Activated T-cell treated with anti-CD3 and anti-CD28 coated beads, Interleukin-2, amount 50 U/mL, for 72 hours (primary cell): Measurements from ENCODE around the gene RFK. TPM values are rescaled to one million over a fixed set of nuclear protein-coding genes. Genes with fewer than 3 reads are reported as not detected.

ENCODE experiments used
- ATAC-seq, 2 donors: fragments of 150-1000 bp; cut with Tn5 transposase; replicated peaks in 1 of 2; 2 replicates each; pipeline ENCODE4 v1.10.0; 2021; ENCODE audit warnings: moderate library complexity in 2 of 2, mild to moderate bottlenecking in 1 of 2
- DNase-seq, 2 donors: peaks; one replicate each; pipeline ENCODE4 v3.0.0; 2021 to 2022; ENCODE audit warnings: mixed read lengths in 1 of 2
- H3K27ac Mint-ChIP-seq: one replicate; pipeline ENCODE4 v1.8.0; 2022; ENCODE audit warnings: mild to moderate bottlenecking, moderate library complexity, mixed read lengths
- H3K27me3 Mint-ChIP-seq: one replicate; pipeline ENCODE4 v1.8.0; 2022; ENCODE audit warnings: low read depth, mixed read lengths
- H3K36me3 Mint-ChIP-seq, 2 donors: one replicate each; pipeline ENCODE4 v1.8.0; 2022; ENCODE audit warnings: mixed read lengths in 2 of 2, mild to moderate bottlenecking in 1 of 2; ENCODE audit not compliant: insufficient read depth in 2 of 2
- H3K4me1 Mint-ChIP-seq: one replicate; pipeline ENCODE4 v1.8.0; 2022; ENCODE audit warnings: low read depth, mixed read lengths
- H3K4me3 Mint-ChIP-seq, 2 donors: one replicate each; pipeline ENCODE4 v1.8.0; 2022; ENCODE audit warnings: mild to moderate bottlenecking in 2 of 2, mixed read lengths in 2 of 2, moderate library complexity in 2 of 2
- H3K9me3 Mint-ChIP-seq, 2 donors: one replicate each; pipeline ENCODE4 v1.8.0; 2022; ENCODE audit warnings: mixed read lengths in 2 of 2
- total RNA-seq, 2 donors: library from RNA; stranded (reverse); gene quantifications; one replicate each; pipeline ENCODE4 v1.2.3, GENCODE V29; 2022

The RFK gene
- total RNA-seq, 2 donors from 2014 or later, result 6.8 to 9.6 TPM

DNA sequence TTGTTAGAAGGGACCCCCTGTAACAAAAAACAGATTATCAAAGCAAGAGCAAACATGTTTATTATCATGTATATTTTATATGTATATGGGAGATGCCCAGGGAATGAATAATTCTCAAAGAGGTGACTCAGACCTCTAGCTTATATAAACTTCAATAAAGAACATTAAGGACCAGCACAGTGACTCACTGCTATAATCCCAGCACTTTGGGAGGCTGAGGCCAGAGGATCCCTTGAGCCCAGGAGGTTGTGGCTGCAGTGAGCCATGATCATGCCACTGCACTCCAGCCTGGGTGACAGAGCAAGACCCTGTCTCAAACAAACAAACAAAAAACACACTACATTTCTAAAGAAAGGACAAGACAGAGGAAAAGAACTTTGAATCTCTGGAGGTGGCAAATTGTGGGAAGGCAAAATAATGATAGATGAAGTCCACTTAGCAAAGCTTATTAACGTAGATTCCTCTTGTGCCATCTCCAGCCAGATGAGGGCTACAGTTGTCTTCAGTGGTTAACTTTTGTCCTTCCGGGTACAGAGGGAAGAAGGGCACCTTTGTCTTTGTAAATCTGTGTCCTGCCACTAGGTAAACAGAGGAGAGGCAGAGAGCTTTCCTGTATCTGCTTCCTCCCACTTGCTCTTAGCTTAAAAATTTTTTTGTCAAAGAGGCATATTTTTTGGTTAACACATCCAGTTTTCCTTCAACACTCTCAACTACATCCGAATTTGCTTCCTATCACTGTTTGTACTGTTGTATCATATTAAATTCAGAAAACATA lies 7.5 kb upstream of the RFK start:
- H3K27me3 Mint-ChIP-seq, result no peaks in the 10 kb centered on the region
- H3K27ac Mint-ChIP-seq, result no peak overlapping the region
- no peak overlapping the region for H3K4me3 Mint-ChIP-seq
- no peaks in the 10 kb centered on the region for H3K9me3 Mint-ChIP-seq
- H3K4me1 Mint-ChIP-seq, result peaks cover 34% of the 10 kb centered on the region
- ATAC-seq, result no peak
- no peak for DNase-seq
- no peaks in the 10 kb centered on the region for H3K36me3 Mint-ChIP-seq

DNA sequence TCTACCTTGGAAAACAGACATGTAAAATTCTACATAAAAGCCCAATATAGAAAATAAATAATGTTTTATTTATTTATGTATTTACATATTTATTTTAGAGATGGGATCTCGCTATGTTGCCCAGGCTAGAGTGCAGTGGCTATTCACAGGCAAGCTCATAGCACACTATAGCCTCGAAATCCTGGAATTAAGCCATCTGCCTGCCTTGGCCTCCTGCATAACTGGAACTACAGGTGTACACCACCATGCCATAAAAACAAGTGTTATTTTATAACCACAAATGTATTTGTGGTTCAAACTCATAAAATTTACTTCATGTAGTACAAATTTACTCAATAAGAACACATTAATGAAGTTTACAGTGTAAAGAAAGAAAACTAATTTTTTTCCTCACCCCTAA lies 7.0 kb upstream of the RFK start:
- H3K4me3 Mint-ChIP-seq, result no peak overlapping the region
- DNase-seq (no peak), ATAC-seq (no peak)
- H3K27ac Mint-ChIP-seq, result no peak overlapping the region
- no peaks in the 10 kb centered on the region for H3K36me3 Mint-ChIP-seq
- peaks cover 34% of the 10 kb centered on the region for H3K4me1 Mint-ChIP-seq
- no peaks in the 10 kb centered on the region for H3K27me3 Mint-ChIP-seq
- no peaks in the 10 kb centered on the region for H3K9me3 Mint-ChIP-seq

DNA sequence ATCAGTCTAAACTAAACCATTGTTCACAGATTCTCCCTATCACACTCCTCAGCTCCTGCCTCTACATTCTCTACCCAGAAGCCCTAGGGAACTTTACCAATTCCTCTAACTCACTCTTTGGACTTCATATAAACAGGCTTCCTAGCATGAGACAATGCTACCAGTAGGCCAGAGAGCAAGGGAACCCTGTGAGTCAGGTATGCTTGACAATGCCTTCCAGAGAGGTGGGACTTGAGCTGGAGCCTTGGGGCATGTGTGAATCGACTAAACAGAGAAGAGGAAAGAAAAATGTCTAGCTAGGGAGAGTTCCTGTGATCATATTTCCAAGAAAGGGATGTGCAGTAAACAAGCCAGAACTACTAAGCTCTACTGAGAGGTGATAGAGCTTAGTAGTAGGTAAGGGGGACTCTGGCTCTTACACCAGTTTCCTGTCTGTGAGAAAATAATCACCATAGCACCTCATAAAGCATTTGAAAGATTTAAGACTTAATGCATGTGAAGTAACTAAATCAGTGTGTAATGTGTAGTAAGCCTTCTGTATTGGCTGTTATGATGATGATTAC lies 6.4 kb upstream of the RFK start:
- no peak overlapping the region for H3K27ac Mint-ChIP-seq
- ATAC-seq (peak in 1 of 2 donors; percentile 47), DNase-seq (no peak)
- H3K9me3 Mint-ChIP-seq, result no peaks in the 10 kb centered on the region
- H3K36me3 Mint-ChIP-seq, result no peaks in the 10 kb centered on the region
- H3K4me1 Mint-ChIP-seq, result peaks cover 36% of the 10 kb centered on the region
- H3K27me3 Mint-ChIP-seq, result no peaks in the 10 kb centered on the region
- no peak overlapping the region for H3K4me3 Mint-ChIP-seq

DNA sequence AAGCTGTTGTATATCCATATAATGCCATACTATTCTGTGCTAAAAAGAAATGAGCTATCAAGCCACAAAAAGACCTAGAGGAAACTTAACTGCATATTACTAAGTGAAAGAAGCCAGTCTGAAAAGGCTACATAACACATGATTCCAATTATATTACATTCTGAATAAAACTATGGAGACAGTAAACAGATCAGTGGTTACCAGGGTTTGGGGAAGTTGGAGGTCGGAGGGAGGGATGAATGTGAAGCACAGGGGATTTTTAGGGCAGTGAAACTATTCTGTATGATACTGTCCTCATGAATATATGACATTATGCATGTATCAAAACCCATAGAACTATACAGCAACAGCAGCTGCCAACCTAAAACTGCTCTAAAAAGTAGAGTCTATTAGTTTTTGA lies 5.6 kb upstream of the RFK start:
- DNase-seq (no peak), ATAC-seq (no peak)
- H3K27me3 Mint-ChIP-seq, result no peaks in the 10 kb centered on the region
- H3K36me3 Mint-ChIP-seq, result no peaks in the 10 kb centered on the region
- H3K4me1 Mint-ChIP-seq, result peaks cover 44% of the 10 kb centered on the region
- no peaks in the 10 kb centered on the region for H3K9me3 Mint-ChIP-seq
- H3K4me3 Mint-ChIP-seq, result no peak overlapping the region
- H3K27ac Mint-ChIP-seq, result no peak overlapping the region

DNA sequence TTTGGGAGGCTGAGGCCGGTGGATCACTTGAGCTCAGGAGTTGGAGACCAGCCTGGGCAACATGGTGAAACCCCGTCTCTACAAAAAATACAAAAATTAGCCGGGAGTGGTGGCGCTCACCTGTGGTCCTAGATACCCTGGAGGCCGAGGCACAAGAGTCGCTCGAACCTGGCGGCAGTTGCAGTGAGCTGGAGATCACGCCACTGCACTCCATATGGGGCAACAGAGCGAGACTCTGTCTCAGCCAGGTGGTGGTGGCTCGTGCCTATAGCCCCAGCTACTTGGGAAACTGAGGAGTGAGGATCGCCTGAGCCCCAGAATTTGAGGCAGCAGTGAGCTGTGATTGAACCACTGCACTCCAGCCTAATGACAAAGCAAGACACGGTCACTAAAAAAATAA lies 2.4 kb upstream of the RFK start:
- DNase-seq (no peak), ATAC-seq (no peak)
- H3K4me1 Mint-ChIP-seq, result peaks cover 35% of the 10 kb centered on the region
- no peaks in the 10 kb centered on the region for H3K27me3 Mint-ChIP-seq
- H3K36me3 Mint-ChIP-seq, result peaks cover 7 to 12% of the 10 kb centered on the region in 2 donors
- H3K9me3 Mint-ChIP-seq, result peaks cover 1% of the 10 kb centered on the region in 2 donors
- no peak overlapping the region for H3K27ac Mint-ChIP-seq
- H3K4me3 Mint-ChIP-seq, result no peak overlapping the region

DNA sequence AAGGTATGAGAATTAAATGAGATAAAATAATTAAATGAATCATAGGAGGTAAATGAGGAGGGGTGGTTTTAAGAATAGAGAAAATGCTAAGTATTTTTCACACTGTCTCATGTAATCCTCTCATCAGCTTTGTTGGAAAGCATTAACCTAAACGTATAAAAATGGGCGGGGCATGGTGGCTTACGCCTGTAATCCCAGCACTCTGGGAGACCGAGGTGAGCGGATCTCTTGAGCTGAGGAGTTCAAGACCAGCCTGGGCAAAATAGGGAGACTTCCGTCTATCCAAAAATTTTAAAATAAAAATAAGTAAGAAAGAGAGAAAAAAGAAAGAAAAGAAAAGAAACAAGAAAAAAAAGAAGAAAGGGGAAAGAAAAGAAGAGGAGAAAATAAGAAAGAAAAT lies 1.9 kb upstream of the RFK start:
- Mint-ChIP-seq H3K4me1 (peaks cover 34% of the 10 kb centered on the region), H3K27me3 (no peaks in the 10 kb centered on the region), H3K9me3 (peaks cover 1% of the 10 kb centered on the region in 2 donors), H3K27ac (no peak overlapping the region), H3K36me3 (peaks cover 8 to 12% of the 10 kb centered on the region in 2 donors), H3K4me3 (no peak overlapping the region)
- DNase-seq, result no peak
- no peak for ATAC-seq

DNA sequence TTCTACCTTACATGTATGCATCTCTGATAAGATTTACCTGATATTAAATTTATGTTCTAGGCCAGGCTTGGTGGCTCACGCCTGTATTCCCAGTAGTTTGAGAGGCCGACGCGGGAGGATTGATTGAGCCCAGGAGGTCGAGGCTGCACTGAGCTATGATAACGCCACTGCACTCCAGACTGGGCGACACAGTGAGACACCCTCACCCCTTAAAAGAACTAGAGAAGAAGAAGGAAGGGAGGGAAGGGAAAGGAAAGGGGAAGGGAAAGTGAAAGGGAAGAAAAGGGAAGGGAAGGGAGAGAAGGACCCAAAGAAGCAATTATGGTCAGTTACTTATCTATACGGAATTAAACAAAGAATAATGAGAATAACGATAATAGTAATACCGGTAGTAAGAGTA lies 1.2 kb upstream of the RFK start:
- peaks cover 34% of the 10 kb centered on the region for H3K4me1 Mint-ChIP-seq
- no peaks in the 10 kb centered on the region for H3K27me3 Mint-ChIP-seq
- H3K9me3 Mint-ChIP-seq, result peaks cover 1% of the 10 kb centered on the region in 2 donors
- ATAC-seq (no peak), DNase-seq (no peak)
- no peak overlapping the region for H3K27ac Mint-ChIP-seq
- H3K4me3 Mint-ChIP-seq, result peak overlapping the region; percentile 98 to 99
- H3K36me3 Mint-ChIP-seq, result peaks cover 9 to 12% of the 10 kb centered on the region in 2 donors

DNA sequence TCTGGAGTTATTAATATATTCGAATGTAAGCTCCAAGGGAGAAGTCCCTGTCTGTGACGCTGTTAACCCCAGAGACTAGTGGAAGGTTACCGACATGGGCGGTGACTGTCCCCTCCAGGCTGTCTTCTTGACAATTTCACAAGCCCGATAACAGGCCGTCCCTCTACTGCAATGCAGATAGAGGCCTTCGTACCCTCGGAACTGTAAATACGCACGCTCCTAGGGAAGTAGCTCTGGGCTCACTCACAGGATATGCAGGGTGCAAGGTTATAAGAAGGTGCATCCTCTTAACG lies 680 bp upstream of the RFK start:
- Mint-ChIP-seq H3K4me1 (peaks cover 29% of the 10 kb centered on the region), H3K27me3 (no peaks in the 10 kb centered on the region), H3K4me3 (peak overlapping the region; percentile 98 to 99), H3K9me3 (peaks cover 1% of the 10 kb centered on the region in 2 donors), H3K36me3 (peaks cover 9 to 12% of the 10 kb centered on the region in 2 donors), H3K27ac (peak overlapping the region; percentile 100)
- DNase-seq, result peak; percentile 55 to 59
- ATAC-seq, result peak; percentile 65 to 66

DNA sequence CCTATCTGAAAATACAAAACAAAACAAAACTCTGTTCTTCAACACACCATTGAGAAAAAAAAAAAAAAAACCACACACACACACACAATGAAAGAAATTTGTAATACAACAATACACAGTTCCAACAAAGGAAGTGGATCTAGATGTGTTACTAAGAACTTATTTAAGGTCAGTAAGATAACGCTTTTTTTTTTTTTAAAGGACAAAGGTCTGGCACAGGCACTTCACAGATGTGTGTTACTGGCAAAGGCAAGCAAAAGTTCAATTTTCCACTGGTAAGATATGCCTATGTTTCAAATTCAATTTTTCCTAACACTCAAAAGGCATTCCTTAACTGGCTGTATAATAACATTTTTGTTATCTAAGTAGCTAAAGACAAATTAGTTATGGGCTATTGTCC lies 3.6 kb downstream of the RFK start:
- Mint-ChIP-seq H3K4me3 (no peak overlapping the region), H3K36me3 (peaks cover 11 to 12% of the 10 kb centered on the region in 2 donors), H3K27ac (no peak overlapping the region), H3K4me1 (peaks cover 34% of the 10 kb centered on the region), H3K27me3 (no peaks in the 10 kb centered on the region), H3K9me3 (peaks cover 1% of the 10 kb centered on the region in 2 donors)
- no peak for ATAC-seq
- DNase-seq, result no peak

DNA sequence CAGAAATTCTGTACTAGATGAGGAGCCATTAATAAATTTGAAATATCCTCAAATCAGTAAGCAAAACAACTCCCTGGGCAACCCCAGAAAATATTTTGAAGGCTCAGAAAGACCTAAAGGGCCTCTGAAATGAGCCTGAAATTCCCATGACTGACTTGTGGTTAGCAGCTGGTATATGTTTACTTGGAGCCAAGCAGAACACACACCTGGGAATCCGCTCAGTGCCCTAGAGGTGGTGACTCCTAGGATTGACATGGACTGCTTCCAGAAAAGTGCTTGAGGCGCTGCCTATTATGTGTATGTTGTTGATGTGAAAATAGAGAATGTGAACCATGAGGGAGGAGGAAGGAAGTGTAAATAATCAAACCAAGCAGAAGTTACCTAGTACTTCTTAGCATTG lies 14.7 kb downstream of the RFK start:
- no peak for DNase-seq
- peaks cover 0 to under 1% of the 10 kb centered on the region in 2 donors for H3K36me3 Mint-ChIP-seq
- H3K27ac Mint-ChIP-seq, result no peak overlapping the region
- H3K27me3 Mint-ChIP-seq, result no peaks in the 10 kb centered on the region
- H3K4me3 Mint-ChIP-seq, result no peak overlapping the region
- no peaks in the 10 kb centered on the region for H3K4me1 Mint-ChIP-seq
- no peak for ATAC-seq
- H3K9me3 Mint-ChIP-seq, result peaks cover 0 to 3% of the 10 kb centered on the region in 2 donors

DNA sequence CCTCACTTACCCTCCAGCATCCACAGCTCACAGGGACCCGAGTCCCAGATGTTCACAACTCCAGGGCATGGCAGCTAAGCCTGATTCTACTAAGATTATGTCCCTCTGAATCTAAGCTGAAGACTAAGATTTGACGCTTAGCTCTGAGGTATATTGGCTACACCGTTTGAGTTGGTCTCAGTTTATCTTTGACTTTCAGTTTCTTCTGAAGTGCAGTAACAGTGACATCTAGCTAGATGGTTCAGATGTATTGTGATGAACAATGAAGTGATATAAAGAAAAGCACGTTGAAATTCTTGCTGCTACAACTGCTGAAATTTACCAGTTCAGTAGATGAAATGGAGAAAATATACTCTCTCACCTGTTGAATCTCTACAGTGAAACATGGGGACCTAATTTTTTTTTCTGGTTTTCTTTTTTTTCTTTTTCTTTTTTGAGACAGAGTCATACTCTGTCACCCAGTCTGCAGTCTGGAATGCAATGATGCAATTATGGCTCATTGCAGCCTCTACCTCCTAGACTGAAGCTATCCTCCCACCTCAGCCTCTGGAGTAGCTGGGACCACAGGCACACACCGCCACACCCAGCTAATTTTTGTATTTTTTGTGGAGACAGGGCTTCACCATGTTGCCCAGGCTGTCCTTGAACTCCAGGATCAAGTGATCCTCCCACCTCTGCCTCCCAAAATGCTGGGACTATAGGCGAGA lies 15.7 kb downstream of the RFK start:
- Mint-ChIP-seq H3K4me3 (no peak overlapping the region), H3K9me3 (peaks cover 0 to 3% of the 10 kb centered on the region in 2 donors), H3K4me1 (no peaks in the 10 kb centered on the region), H3K36me3 (no peaks in the 10 kb centered on the region), H3K27ac (no peak overlapping the region), H3K27me3 (no peaks in the 10 kb centered on the region)
- no peak for ATAC-seq
- no peak for DNase-seq

DNA sequence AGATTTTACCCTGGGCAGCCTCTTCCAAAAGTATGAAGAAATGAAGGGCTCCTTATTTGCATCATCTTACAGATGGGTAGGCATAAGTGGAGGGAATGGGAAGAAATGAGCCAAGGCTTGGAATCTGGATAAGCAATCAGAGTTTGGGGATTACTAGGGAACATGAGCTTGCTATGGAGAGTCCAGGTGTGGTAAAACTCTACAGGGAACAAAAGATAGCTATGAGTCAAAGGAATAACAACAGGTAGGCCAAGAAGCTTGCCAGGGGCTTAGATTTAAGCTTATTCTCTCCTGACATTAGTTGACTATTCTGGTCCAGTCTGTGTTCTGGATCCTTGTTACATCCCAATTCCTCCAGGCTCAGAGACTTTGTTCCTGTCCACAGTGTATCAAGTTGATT lies 16.4 kb downstream of the RFK start:
- Mint-ChIP-seq H3K4me1 (no peaks in the 10 kb centered on the region), H3K9me3 (peaks cover 0 to 3% of the 10 kb centered on the region in 2 donors), H3K27me3 (no peaks in the 10 kb centered on the region), H3K27ac (no peak overlapping the region), H3K36me3 (no peaks in the 10 kb centered on the region), H3K4me3 (no peak overlapping the region)
- no peak for ATAC-seq
- DNase-seq, result no peak

DNA sequence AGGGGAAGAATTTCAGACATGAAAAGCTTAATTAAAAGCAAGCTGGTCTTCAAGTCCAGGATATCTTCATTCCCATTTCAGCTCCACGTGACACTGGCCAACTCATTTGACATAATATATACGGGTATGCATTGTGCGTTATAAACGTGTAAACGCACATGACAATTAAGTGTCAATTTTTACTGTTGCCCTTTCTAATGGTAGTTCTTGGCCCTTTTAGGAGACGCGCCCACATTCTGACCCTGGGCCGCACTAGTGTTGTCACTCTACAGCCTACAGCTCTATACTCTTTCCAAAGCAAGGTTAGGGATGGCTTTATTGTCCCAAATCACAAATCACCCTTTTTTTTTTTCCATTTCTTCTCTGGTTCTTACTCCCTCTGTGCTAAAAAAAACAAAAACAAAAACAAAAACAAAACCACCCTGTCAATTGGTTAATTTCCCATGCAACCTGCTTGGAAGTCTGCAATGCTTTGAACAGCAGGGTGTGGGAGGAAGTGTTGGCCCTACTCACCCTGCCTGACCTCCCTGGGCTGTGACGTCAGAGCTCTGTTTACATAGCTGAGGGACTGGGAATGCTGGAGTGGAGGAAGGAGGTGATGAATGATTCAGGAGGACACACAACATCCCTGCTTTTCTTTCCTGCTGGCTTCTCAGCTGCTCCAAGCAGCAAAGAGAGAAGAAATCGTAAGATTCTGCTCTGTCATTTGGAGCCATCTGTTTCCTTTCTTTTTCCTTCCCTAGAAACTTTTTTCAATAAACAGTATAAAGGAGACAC lies 19.3 kb downstream of the RFK start:
- Mint-ChIP-seq H3K27ac (no peak overlapping the region), H3K4me3 (no peak overlapping the region), H3K27me3 (no peaks in the 10 kb centered on the region), H3K36me3 (no peaks in the 10 kb centered on the region), H3K4me1 (no peaks in the 10 kb centered on the region), H3K9me3 (peaks cover 0 to 3% of the 10 kb centered on the region in 2 donors)
- no peak for ATAC-seq
- no peak for DNase-seq
